C4-2B (cell line): ENCODE results near the gene CMTR2.

Experiments
- ZFX ChIP-seq: fragments of 450-650 bp; IDR thresholded peaks from 2 replicates; pipeline ENCODE4 v1.6.1; 2017
- TF ChIP-seq, protein P1 (sequence below): fragments of 450-650 bp; conservative IDR thresholded peaks from 2 replicates; pipeline ENCODE4 v1.5.1; 2017; ENCODE audit warnings: mild to moderate bottlenecking

DNA sequence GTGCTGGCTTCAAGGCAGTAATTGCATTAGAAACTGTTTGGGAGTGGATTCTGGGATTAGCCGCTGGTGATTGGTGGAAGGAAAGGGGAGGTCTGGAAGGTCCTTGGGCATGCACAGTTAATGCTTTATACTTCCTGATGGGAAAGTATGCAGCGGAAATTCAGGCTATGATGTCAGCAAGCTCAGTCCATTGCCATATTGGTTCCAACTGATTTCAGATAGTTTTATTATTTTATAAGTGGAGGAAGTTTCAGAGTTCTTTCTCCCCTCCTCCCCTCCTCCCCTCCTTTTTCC, 8.1 kb upstream of the CMTR2 start:
- TF ChIP-seq, protein P1, sequence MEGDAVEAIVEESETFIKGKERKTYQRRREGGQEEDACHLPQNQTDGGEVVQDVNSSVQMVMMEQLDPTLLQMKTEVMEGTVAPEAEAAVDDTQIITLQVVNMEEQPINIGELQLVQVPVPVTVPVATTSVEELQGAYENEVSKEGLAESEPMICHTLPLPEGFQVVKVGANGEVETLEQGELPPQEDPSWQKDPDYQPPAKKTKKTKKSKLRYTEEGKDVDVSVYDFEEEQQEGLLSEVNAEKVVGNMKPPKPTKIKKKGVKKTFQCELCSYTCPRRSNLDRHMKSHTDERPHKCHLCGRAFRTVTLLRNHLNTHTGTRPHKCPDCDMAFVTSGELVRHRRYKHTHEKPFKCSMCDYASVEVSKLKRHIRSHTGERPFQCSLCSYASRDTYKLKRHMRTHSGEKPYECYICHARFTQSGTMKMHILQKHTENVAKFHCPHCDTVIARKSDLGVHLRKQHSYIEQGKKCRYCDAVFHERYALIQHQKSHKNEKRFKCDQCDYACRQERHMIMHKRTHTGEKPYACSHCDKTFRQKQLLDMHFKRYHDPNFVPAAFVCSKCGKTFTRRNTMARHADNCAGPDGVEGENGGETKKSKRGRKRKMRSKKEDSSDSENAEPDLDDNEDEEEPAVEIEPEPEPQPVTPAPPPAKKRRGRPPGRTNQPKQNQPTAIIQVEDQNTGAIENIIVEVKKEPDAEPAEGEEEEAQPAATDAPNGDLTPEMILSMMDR = no peak
- no peak for TF ChIP-seq ZFX
